LoVo (cell line): Measurements from ENCODE around the gene LMX1A.

Source experiments
- DNase-seq: peaks from one replicate; pipeline ENCODE4 v3.0.0-alpha.2; 2016; ENCODE audit warnings: low spot score

LMX1A gene

GRCh38 chr1:165161130-165161529, 195.4 kb downstream of the LMX1A start:
- no peak for DNase-seq

GRCh38 chr1:165153182-165153581, 203.3 kb downstream of the LMX1A start:
- no peak for DNase-seq

GRCh38 chr1:165152727-165153126, 203.8 kb downstream of the LMX1A start:
- no peak for DNase-seq

GRCh38 chr1:165152109-165152508, 204.4 kb downstream of the LMX1A start:
- DNase-seq = no peak
